ENCODE data around the gene EIF4G2.

DNA sequence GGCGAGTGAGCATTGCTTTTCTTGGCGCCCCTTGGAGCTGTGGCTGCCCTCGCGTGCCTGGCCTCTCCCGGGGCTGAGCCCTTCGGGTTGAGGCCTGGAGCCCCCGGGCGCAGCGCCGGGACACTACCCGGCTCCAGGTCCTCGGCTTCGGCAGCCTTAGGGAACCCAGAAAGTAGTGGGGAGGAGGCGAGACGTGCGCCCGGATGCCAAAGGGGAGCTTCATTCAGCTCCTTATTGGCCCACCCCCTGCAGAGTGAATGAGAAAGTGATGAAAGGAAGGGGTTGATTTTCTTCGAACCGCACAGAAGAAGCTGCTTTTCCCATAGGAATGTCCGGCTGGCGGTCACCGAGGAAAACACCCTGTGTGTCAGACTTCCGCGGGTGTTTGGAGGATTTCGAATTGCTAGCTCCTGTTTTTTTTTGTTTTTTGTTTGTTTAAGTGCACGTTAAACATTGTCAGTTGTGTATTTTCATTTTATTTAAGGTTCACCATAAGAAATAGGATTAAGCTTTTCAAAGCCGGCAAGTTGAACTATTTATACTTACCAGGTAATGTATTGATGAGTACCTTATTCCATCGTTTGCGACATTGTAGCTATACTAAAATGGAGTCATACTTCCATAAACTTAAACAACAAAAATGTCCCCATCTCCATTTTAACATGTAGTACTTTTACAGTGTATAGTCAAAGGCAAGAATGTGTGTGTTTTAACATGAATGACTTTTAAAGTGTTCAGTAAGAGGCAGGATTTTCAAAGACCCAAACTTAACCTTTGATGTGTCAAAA, 841 bp upstream of the EIF4G2 start:
- TF ChIP-seq CTCF (conservative IDR thresholded peaks at IDR 0.05; ENCODE audit: low read depth, low read length), result no peak
- TF ChIP-seq EZH2 (IDR thresholded peaks at IDR 0.05; ENCODE audit: borderline replicate concordance, low read depth, low read length, poor library complexity, severe bottlenecking), result no peak
